ENCODE results near the gene MRPL37. TPM values are rescaled to one million over a fixed set of nuclear protein-coding genes. Genes with fewer than 3 reads are reported as not detected.
"Not testable (repeated sequence)": the region's sequence is repeated elsewhere in the genome, so short reads cannot be mapped to it uniquely, and the experiment has no call there.

The MRPL37 gene
- total RNA-seq, 4 donors from 2014 or later: 63.2 to 83.3 (median 75.3) TPM

DNA sequence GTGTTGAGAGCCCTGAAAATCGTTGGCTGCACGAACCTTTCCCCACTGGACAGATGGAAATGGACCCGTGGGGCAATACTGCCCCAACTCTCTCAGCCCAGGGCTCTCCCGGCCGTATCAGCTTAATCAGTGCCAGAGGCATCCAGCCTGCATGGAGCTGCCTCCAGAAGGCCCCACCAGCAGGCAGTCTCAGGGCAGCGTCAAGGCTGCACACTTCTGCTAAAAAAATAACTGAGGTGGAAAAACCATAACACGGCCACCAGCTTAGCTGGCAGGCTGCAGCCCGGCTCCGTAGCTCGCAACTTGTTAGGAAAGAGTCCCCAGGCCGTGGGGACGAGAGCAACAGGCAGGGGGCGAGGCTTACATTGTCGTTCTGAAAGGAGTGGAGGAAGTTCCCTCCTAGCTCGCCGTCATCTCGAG lies 27.9 kb downstream of the MRPL37 start:
- no peaks in the 10 kb centered on the region for H3K36me3 ChIP-seq
- 54% methylated on average over 15 of the region's 17 CpGs for WGBS
- no peaks in the 10 kb centered on the region for H3K9me3 ChIP-seq
- no peaks in the 10 kb centered on the region for H3K27me3 ChIP-seq
- TF ChIP-seq EP300 (IDR thresholded peaks at IDR 0.05) (no peak), POLR2AphosphoS5 (IDR thresholded peaks at IDR 0.05) (no peak), POLR2A (IDR thresholded peaks at IDR 0.05) (no peak)
- TF ChIP-seq, protein P1, sequence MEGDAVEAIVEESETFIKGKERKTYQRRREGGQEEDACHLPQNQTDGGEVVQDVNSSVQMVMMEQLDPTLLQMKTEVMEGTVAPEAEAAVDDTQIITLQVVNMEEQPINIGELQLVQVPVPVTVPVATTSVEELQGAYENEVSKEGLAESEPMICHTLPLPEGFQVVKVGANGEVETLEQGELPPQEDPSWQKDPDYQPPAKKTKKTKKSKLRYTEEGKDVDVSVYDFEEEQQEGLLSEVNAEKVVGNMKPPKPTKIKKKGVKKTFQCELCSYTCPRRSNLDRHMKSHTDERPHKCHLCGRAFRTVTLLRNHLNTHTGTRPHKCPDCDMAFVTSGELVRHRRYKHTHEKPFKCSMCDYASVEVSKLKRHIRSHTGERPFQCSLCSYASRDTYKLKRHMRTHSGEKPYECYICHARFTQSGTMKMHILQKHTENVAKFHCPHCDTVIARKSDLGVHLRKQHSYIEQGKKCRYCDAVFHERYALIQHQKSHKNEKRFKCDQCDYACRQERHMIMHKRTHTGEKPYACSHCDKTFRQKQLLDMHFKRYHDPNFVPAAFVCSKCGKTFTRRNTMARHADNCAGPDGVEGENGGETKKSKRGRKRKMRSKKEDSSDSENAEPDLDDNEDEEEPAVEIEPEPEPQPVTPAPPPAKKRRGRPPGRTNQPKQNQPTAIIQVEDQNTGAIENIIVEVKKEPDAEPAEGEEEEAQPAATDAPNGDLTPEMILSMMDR (IDR thresholded peaks at IDR 0.05): no peak
- no peak for DNase-seq (ENCODE audit: low spot score in 2 of 2)
- peaks cover 26% of the 10 kb centered on the region for H3K4me1 ChIP-seq
- H3K27ac ChIP-seq: no peak overlapping the region
- no peak overlapping the region for H3K4me3 ChIP-seq

DNA sequence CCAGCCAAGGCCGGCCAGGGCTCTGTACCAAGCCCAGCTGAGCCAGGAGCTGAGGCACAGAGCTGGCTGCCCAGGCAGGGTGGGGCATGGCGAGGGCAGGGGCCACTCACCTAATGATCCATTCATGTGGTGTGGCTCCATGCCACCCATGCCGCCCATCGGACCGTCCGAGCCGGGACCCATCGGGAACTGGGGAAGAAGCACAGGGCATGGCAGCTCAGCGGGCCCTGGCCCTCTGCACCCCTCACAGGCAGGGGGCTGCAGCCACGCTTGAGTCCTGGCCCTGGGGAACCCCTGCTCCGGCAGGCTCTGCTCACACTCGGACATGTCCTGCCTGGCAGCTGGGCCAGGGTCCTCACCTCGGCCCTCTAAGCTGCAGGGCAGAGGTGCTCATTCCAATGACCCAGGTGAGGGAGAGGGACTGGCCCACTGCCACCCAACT lies 28.7 kb downstream of the MRPL37 start:
- no CpG with 5 or more reads among the region's 13 CpGs for WGBS
- Histone ChIP-seq H3K27ac (no peak overlapping the region), H3K27me3 (no peaks in the 10 kb centered on the region), H3K36me3 (no peaks in the 10 kb centered on the region), H3K4me1 (peaks cover 26% of the 10 kb centered on the region), H3K9me3 (no peaks in the 10 kb centered on the region), H3K4me3 (no peak overlapping the region)
- no peak for TF ChIP-seq EP300 (IDR thresholded peaks at IDR 0.05)
- no peak for TF ChIP-seq POLR2A (IDR thresholded peaks at IDR 0.05)
- TF ChIP-seq, protein P1 (IDR thresholded peaks at IDR 0.05): no peak
- no peak for TF ChIP-seq POLR2AphosphoS5 (IDR thresholded peaks at IDR 0.05)
- no peak for DNase-seq (ENCODE audit: low spot score in 2 of 2)

DNA sequence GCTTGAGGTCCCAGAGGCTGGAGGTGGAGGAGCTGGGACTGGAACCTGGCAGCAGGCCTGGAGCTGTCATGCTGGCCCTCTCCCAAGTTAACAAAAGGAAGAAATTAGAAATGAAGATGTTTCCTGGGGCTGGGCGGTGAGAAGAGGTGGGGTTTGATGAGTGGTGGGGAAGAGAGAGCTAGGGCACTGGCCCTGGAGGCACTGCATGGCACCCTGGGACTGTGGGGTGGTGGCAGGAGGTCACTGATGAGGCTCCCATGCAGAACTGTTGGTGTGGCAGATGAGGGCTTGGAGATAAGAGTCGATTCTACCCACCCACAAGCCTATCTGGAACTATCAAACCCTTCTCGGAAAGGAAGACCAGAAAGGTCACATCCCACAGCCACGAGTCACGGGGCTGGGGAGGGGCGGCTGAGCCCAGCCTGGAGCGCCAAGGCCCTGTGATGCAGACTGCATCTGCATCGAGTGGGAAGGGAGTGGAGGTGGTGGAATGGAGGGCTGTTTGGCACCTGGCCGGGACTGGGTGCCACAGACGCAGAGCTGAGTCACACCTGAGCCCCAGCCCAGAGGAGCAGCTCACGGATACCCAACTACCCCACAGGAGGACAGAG lies 29.4 kb downstream of the MRPL37 start:
- Histone ChIP-seq H3K36me3 (no peaks in the 10 kb centered on the region), H3K27me3 (no peaks in the 10 kb centered on the region), H3K4me3 (no peak overlapping the region), H3K27ac (no peak overlapping the region), H3K4me1 (peaks cover 26% of the 10 kb centered on the region), H3K9me3 (no peaks in the 10 kb centered on the region)
- DNase-seq (ENCODE audit: low spot score in 2 of 2): no peak
- TF ChIP-seq POLR2A (IDR thresholded peaks at IDR 0.05) (no peak), POLR2AphosphoS5 (IDR thresholded peaks at IDR 0.05) (no peak), EP300 (IDR thresholded peaks at IDR 0.05) (no peak)
- TF ChIP-seq, protein P1 (IDR thresholded peaks at IDR 0.05): no peak
- WGBS: 42% methylated on average over 10 of the region's 11 CpGs

DNA sequence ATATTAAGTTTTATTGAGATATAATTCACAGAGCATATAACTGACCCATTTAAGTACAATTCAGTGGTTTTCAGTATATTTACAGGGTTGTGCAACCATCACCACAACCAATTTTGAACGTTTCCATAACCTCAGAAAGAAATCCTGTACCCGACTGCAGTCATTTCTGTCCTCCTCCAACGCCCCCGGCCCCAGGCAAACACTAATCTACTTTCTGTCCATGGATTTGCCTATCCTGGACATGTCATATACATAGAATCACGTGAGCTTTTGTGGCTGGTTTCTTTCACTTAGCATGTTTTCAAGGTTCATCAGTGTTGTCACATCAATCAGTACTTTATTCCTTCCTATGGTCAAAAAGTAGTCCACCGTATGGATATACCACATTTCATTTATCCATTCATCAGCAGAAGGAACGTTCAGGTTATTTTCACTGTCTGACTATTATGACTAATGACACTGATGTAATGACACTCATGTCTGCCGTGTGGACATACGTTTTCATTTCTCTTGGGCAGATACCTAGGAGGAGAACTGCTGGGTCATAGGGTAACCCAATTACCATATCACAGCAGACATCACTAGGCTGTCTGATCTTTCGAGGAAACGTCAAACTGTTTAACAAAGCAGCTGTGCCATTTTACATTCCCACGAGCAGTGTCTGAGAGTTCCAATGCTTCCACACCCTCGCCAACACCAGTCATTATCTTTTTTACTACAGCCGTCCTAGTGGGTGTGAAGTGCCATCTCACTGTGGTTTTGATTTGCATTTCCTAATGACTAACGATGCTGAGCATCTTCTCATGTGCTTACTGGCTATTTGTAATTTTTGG lies 30.8 kb downstream of the MRPL37 start:
- TF ChIP-seq, protein P1 (IDR thresholded peaks at IDR 0.05): no peak
- TF ChIP-seq POLR2A (IDR thresholded peaks at IDR 0.05) (no peak), POLR2AphosphoS5 (IDR thresholded peaks at IDR 0.05) (no peak), EP300 (IDR thresholded peaks at IDR 0.05) (no peak)
- H3K4me3 ChIP-seq: no peak overlapping the region
- H3K36me3 ChIP-seq: no peaks in the 10 kb centered on the region
- WGBS: 71% methylated on average over 15 of the region's 15 CpGs
- no peak for DNase-seq (ENCODE audit: low spot score in 2 of 2)
- H3K9me3 ChIP-seq: no peaks in the 10 kb centered on the region
- no peaks in the 10 kb centered on the region for H3K27me3 ChIP-seq
- H3K4me1 ChIP-seq: peaks cover 26% of the 10 kb centered on the region
- no peak overlapping the region for H3K27ac ChIP-seq

DNA sequence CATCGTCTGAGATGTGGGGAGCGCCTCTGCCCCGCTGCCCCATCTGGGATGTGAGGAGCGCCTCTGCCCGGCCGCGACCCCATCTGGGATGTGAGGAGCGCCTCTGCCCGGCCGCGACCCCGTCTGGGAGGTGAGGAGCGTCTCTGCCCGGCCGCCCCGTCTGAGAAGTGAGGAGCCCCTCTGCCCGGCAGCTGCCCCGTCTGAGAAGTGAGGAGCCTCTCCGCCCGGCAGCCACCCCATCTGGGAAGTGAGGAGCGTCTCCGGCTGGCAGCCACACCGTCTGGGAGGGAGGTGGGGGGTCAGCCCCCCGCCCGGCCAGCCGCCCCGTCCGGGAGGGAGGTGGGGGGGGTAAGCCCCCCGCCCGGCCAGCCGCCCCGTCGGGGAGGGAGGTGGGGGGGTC lies 33.2 kb downstream of the MRPL37 start:
- DNase-seq (ENCODE audit: low spot score in 2 of 2); H3K4me3 ChIP-seq; H3K27me3 ChIP-seq; H3K9me3 ChIP-seq; H3K27ac ChIP-seq: not testable (repeated sequence)
- Histone ChIP-seq H3K36me3 (peaks cover 15% of the 10 kb centered on the region), H3K4me1 (peaks cover 15% of the 10 kb centered on the region)
- WGBS: no CpG with 5 or more reads among the region's 33 CpGs

Data from suprapubic skin (tissue), 4 donors.